Activated naive CD8-positive, alpha-beta T cell (primary cell): ENCODE data around the gene NDUFAF8.

Source experiments
- H3K27ac Mint-ChIP-seq: one replicate; pipeline ENCODE4 v1.8.0; 2021; ENCODE audit warnings: mixed read lengths
- H3K27me3 Mint-ChIP-seq: one replicate; pipeline ENCODE4 v1.8.0; 2021; ENCODE audit warnings: mixed read lengths
- H3K36me3 Mint-ChIP-seq: one replicate; pipeline ENCODE4 v1.8.0; 2021; ENCODE audit warnings: mixed read lengths
- H3K4me1 Mint-ChIP-seq: one replicate; pipeline ENCODE4 v1.8.0; 2021; ENCODE audit warnings: low read depth, mixed read lengths
- H3K4me3 Mint-ChIP-seq: one replicate; pipeline ENCODE4 v1.8.0; 2021; ENCODE audit warnings: mild to moderate bottlenecking, mixed read lengths
- H3K9me3 Mint-ChIP-seq: one replicate; pipeline ENCODE4 v1.8.0; 2021; ENCODE audit warnings: low read depth, mixed read lengths

The NDUFAF8 gene

GRCh38 chr17:81259058-81259605, 20.0 kb downstream of the NDUFAF8 start:
- H3K27ac Mint-ChIP-seq: no peak overlapping the region

DNA sequence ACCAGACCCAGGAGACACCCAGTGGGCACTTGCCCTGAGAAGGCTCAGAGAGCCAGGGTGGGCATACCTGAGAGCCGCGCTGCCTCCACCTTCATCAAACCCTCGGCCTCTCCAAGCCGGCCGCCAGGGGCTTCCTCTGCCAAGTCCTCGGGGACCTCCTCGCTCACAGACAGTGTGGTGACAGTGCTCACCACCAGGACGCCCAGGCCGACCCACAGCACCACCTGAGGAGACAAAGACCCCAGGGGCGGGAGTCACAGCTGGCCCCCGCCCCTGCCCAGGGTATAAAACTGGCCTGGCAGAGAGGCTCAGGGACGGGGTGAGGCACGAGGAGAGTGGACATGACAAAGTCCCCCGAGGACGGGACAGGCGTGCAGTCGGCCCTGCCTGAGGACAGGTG, 21.1 kb downstream of the NDUFAF8 start:
- Mint-ChIP-seq H3K27me3 (no peaks in the 10 kb centered on the region), H3K27ac (no peak overlapping the region), H3K36me3 (no peaks in the 10 kb centered on the region), H3K4me3 (no peak overlapping the region), H3K9me3 (no peaks in the 10 kb centered on the region), H3K4me1 (no peaks in the 10 kb centered on the region)

More at GRCh38 chr17:81259058-81259605, 20.0 kb downstream of the NDUFAF8 start:
- H3K27me3 Mint-ChIP-seq: no peaks in the 10 kb centered on the region
- no peaks in the 10 kb centered on the region for H3K4me1 Mint-ChIP-seq
- no peaks in the 10 kb centered on the region for H3K9me3 Mint-ChIP-seq
- H3K4me3 Mint-ChIP-seq: no peak overlapping the region
- no peaks in the 10 kb centered on the region for H3K36me3 Mint-ChIP-seq

DNA sequence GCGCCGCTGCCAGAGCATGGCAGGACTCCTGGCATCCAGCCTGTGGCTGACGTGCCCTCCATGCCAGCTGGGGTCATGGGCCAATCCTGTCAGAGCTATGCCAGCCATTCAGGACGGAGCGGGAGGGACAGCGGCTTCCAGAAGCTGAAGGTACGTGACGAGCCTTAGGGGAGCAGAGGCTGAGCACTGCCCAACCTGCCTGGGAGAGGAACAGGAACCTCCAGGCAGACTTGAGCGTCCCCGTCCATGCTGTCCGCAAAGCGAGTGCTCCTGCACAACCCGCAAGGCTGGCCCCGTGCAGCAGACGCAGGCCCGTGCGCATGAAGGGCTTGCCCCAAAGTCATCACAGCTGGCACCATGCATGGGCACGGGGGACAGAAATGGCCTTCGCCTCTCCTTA, 21.5 kb downstream of the NDUFAF8 start:
- no peaks in the 10 kb centered on the region for H3K27me3 Mint-ChIP-seq
- H3K27ac Mint-ChIP-seq: no peak overlapping the region
- H3K36me3 Mint-ChIP-seq: no peaks in the 10 kb centered on the region
- no peaks in the 10 kb centered on the region for H3K9me3 Mint-ChIP-seq
- H3K4me3 Mint-ChIP-seq: no peak overlapping the region
- no peaks in the 10 kb centered on the region for H3K4me1 Mint-ChIP-seq

DNA sequence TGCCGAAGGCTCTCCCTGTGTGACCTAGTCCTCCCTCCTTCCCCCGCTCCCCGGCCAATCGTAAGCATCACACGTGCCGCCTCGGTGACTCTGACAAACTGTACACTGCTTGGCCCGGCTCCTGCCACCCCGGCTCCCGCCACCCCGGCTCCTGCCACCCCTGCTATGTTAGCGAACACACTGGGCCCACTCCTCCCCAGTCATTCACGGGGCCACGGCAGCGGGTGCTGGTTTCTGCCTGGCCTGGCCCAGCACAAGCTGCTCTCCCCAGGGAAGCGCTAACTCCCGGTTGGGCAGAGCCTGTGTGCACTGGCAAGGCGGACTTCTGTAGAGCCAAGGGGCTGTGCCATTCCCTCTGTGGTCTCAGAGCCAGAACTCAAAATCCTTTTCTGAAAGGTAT, 22.0 kb downstream of the NDUFAF8 start:
- no peak overlapping the region for H3K4me3 Mint-ChIP-seq
- H3K9me3 Mint-ChIP-seq: no peaks in the 10 kb centered on the region
- H3K4me1 Mint-ChIP-seq: no peaks in the 10 kb centered on the region
- no peaks in the 10 kb centered on the region for H3K27me3 Mint-ChIP-seq
- H3K27ac Mint-ChIP-seq: no peak overlapping the region
- H3K36me3 Mint-ChIP-seq: no peaks in the 10 kb centered on the region

DNA sequence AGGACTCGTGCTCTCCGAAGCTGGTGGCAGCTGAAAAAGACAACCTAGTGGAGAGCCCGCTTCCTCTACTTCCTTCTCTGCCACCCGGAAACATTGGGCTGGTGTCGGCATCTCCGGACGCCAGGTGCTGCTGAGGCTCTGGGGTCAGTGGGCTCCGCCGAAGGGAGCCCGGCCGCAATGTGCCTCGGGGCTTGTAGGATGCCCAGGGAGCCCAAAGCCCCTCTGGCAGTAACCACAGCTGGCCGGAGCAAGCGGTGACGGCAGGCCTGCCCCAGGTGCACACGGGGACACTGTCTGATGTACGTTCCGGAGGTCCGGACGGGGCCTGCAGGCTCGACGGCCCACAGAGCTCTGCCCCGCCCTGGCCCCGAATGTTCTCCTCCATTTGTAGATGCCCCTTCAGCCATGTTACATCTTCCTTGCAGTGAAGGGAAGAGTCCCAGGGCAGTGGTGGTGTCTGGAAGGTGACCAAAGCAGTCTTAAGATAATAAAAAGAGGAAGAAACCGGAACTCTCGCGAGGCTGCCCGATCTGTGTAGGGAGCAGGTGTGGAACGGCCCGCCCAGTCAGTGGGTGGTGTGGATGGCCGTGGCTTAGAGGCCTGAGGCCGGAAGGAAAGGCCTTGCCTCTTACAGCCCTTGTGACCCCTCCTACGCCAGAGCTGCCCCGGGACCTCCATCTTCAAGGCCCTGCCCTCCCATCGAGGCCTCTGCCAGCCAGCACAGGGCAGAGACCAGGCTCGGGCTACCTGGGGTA, 22.6 kb downstream of the NDUFAF8 start:
- Mint-ChIP-seq H3K4me3 (no peak overlapping the region), H3K4me1 (no peaks in the 10 kb centered on the region), H3K27me3 (no peaks in the 10 kb centered on the region), H3K9me3 (no peaks in the 10 kb centered on the region), H3K27ac (no peak overlapping the region), H3K36me3 (no peaks in the 10 kb centered on the region)

DNA sequence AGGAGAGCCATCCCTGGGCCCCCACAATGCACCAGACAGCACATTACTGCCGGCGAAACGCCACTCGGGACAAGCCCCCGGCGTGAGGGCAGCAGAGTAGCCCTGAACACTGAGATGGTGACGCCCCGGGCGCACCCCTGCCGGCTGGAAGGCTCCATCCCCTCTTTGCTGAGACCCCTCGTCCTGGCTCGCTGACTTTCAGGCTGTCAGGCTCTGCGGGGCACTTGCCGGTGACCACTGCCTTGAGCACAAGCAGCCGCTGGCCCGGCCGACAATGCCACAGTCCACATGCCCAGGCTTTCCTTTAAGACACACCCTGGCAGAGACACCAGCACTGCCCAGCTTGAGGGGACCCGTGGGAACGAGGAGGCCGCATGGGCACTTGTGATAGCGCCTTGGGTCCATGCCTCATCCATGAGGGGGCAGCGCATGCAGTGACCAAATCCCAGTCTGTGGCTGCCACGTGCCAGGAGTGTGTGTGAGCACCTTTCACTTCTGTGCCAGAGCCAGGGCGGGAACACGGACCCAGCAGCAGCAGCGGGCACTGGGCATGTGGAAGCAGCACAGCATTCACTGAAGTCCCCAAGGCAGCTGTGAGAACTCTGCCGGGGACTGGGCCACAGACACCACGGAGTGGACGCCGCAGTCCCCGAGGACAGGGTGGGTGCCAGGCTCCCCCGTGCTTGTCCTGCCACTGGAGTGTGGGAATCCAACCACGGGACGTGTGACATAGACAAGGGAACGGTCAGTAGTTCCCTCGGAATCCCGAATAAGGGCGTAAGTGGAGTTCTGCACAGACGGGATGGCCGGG, 24.5 kb downstream of the NDUFAF8 start:
- H3K4me3 Mint-ChIP-seq: no peak overlapping the region
- H3K36me3 Mint-ChIP-seq: peaks cover 2% of the 10 kb centered on the region

DNA sequence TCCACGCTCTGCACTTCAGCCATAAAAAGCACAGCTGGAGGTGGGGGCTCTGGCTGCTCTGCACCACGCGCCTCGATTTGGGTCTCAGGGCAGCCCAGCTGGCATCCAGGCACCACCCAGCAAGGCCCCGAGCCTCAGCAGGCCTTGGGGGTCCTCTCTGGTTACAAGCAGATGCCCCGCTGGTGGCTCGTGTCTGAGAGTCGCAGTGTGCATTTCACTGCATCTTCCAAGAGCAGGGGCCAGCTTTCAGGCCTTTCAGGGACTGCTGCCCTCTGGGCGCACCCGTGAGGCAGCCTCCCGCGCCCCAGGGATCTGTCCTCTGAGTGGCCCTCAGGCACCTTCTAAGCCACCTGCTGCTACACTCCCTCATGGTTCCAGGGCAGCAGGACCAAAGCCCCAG, 25.5 kb downstream of the NDUFAF8 start:
- H3K27ac Mint-ChIP-seq: no peak overlapping the region
- H3K9me3 Mint-ChIP-seq: no peaks in the 10 kb centered on the region
- H3K27me3 Mint-ChIP-seq: no peaks in the 10 kb centered on the region
- H3K36me3 Mint-ChIP-seq: peaks cover 2% of the 10 kb centered on the region
- H3K4me1 Mint-ChIP-seq: peaks cover 4% of the 10 kb centered on the region
- no peak overlapping the region for H3K4me3 Mint-ChIP-seq

More for the DNA sequence above, 24.5 kb downstream of the NDUFAF8 start:
- Mint-ChIP-seq H3K4me1 (peaks cover 4% of the 10 kb centered on the region), H3K27ac (no peak overlapping the region), H3K27me3 (no peaks in the 10 kb centered on the region), H3K9me3 (no peaks in the 10 kb centered on the region)

DNA sequence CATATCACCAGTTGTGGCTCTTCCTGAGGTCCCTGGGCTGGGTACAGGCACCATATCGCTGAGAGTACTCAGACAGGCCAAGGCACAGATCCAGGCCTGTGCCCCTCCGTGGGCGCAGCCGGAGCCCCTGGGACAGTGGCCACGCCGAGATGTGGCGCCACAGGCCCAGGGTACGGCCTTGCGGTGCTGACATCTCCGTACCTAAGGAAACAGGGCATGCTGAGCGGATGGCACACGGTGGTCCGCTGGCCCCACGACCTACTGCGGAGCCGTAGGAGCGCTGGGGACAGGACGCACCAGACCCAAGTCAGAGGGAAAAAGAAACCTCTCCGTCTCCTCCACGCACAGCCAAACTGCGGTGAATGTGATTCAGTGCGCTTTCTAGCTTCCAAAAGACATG, 26.5 kb downstream of the NDUFAF8 start:
- H3K27ac Mint-ChIP-seq: no peak overlapping the region

DNA sequence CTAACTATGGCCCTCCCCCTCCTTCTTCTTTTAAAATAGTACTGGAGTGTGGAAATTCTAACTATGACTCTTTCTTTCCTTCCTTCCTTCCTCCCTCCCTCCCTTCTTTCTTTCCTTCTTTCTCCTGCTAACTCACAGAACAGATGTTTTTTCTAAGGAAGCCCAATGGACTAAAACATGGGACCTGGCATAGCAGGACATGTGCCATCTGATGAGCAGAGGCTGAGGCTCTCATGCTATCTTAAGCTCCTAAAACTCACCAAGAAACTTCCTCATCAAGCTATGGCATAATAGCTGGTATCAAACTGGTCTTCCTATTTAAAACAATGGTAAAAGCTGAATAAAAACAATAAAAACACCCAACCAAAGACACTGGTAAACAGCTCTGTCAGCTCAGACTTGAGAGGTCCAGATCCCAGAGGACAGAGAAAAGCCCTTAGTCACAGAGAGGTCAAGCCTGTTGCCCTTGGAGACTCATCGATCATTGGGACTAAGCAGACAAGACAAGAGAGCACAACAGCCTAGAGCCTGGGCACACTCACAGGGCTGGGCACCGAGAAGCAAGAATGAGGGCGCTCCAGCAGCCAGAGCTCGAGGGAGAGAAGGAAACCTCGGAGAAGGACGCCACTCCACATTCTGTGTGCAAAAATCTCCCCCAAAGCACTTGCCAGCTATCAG, 28.4 kb downstream of the NDUFAF8 start:
- Mint-ChIP-seq H3K4me1 (peaks cover 4% of the 10 kb centered on the region), H3K27me3 (no peaks in the 10 kb centered on the region), H3K36me3 (peaks cover 2% of the 10 kb centered on the region), H3K27ac (no peak overlapping the region), H3K4me3 (no peak overlapping the region), H3K9me3 (no peaks in the 10 kb centered on the region)

More for the DNA sequence above, 26.5 kb downstream of the NDUFAF8 start:
- H3K4me3 Mint-ChIP-seq: no peak overlapping the region
- H3K36me3 Mint-ChIP-seq: peaks cover 2% of the 10 kb centered on the region
- H3K9me3 Mint-ChIP-seq: no peaks in the 10 kb centered on the region
- peaks cover 4% of the 10 kb centered on the region for H3K4me1 Mint-ChIP-seq
- no peaks in the 10 kb centered on the region for H3K27me3 Mint-ChIP-seq

DNA sequence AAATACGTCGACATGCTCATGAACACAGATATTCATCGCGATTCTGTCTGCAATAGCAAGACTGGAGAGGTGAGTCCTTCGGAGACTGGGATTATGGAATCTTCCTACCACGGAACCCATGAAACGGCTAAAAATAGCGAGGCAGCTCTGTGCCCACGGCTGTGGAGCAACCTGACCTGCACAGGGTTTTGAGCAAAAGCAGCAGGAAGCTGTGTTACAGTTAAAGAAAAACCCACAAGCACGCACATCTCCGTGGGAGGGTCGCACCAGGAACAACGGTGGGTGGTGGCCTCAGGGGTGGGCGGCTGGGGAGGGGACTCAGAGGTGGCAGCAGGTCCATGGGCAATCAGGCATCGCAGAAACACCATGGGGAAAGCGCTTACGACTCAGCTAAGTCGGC, 31.2 kb downstream of the NDUFAF8 start:
- H3K36me3 Mint-ChIP-seq: peaks cover 2% of the 10 kb centered on the region
- no peaks in the 10 kb centered on the region for H3K27me3 Mint-ChIP-seq
- no peak overlapping the region for H3K27ac Mint-ChIP-seq
- no peaks in the 10 kb centered on the region for H3K9me3 Mint-ChIP-seq
- H3K4me1 Mint-ChIP-seq: peaks cover 5% of the 10 kb centered on the region
- H3K4me3 Mint-ChIP-seq: no peak overlapping the region

- H3K36me3 Mint-ChIP-seq: peaks cover 2% of the 10 kb centered on the region
- no peak overlapping the region for H3K27ac Mint-ChIP-seq
- H3K4me1 Mint-ChIP-seq: peaks cover 5% of the 10 kb centered on the region
- H3K9me3 Mint-ChIP-seq: no peaks in the 10 kb centered on the region
- H3K27me3 Mint-ChIP-seq: no peaks in the 10 kb centered on the region
- no peak overlapping the region for H3K4me3 Mint-ChIP-seq
Observed at GRCh38 chr17:81271226-81271625, 32.1 kb downstream of the NDUFAF8 start.

- H3K4me3 Mint-ChIP-seq: peak overlapping the region; percentile 24
- no peaks in the 10 kb centered on the region for H3K27me3 Mint-ChIP-seq
- peak overlapping the region; percentile 79 for H3K27ac Mint-ChIP-seq
- H3K4me1 Mint-ChIP-seq: peaks cover 2% of the 10 kb centered on the region
- no peaks in the 10 kb centered on the region for H3K9me3 Mint-ChIP-seq
- H3K36me3 Mint-ChIP-seq: peaks cover 2% of the 10 kb centered on the region
Observed at GRCh38 chr17:81272616-81273015, 33.5 kb downstream of the NDUFAF8 start.

DNA sequence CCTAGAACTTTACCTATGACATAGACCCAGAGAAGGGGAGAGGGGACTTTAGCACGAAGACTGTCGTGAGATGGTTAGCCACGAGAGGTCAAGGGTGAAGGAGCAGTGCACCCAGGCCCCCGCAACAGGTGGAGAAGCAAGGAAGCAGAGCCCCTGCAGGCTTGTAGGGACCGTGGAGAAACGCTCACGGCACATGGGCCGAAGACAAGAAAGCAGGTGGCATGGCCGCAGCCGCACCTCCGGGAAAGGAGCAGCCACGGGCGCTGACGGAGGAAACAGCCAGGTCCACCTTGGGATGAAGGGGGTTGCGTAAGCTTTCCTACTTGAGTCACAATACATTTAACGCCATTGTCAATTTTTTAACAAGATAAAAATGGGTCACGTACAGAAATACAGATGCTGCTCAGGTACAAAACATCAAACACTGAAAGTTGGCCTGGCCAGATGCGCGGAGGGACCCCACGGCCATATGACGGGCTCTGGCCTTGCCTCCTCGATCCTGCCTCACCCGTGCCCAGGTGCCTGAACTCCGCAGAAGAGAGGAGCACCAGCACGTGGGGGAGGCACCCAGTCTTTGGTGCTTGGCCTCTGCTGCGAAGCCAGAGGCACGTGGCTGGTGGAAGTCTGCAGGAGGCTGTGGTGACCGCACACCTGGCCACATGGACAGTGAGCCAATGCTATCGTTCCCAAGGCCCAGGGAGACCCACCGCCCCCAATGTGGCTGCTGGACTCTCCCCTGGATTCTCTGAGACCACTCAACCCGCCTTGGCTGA, 34.8 kb downstream of the NDUFAF8 start:
- H3K4me3 Mint-ChIP-seq: no peak overlapping the region
- no peak overlapping the region for H3K27ac Mint-ChIP-seq

DNA sequence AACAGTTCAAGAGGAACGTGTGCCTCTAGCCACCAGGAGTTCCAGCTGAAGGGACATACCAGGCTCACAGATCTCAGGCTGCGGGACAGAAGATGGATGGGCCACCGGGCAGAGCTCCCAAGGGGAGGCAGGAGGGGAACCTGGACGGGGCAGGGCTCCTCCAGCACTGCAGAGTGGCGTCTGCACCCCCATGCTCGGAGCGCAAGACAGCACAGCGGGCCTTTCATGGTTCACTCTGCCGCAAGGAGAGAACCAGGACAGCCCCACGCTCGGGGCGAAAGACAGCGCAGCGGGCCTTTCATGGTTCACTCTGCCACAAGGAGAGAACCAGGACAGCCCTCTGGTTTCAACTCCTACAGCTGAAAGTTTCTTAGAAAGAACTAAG, 35.3 kb downstream of the NDUFAF8 start:
- Mint-ChIP-seq H3K27me3 (no peaks in the 10 kb centered on the region), H3K4me1 (peaks cover 2% of the 10 kb centered on the region), H3K4me3 (no peak overlapping the region), H3K36me3 (no peaks in the 10 kb centered on the region), H3K9me3 (no peaks in the 10 kb centered on the region), H3K27ac (no peak overlapping the region)

More for the DNA sequence above, 34.8 kb downstream of the NDUFAF8 start:
- Mint-ChIP-seq H3K36me3 (no peaks in the 10 kb centered on the region), H3K27me3 (no peaks in the 10 kb centered on the region), H3K4me1 (peaks cover 2% of the 10 kb centered on the region), H3K9me3 (no peaks in the 10 kb centered on the region)
